HUES48 (cell line): ENCODE data around the gene VEGFA.

Experiments
- H3K27ac ChIP-seq: one replicate; pipeline ENCODE4 v1.7.0; 2013; ENCODE audit warnings: low read depth, low read length, inconsistent platforms
- H3K27me3 ChIP-seq: 2 replicates; pipeline ENCODE4 v1.6.1; 2013; ENCODE audit warnings: mild to moderate bottlenecking, low read length; ENCODE audit not compliant: control insufficient read depth, insufficient read depth
- H3K36me3 ChIP-seq: 2 replicates; pipeline ENCODE4 v1.6.1; 2013; ENCODE audit warnings: low read length; ENCODE audit not compliant: control insufficient read depth, insufficient read depth
- H3K4me1 ChIP-seq: 2 replicates; pipeline ENCODE4 v1.6.1; 2013; ENCODE audit warnings: mild to moderate bottlenecking, low read length; ENCODE audit not compliant: control insufficient read depth, insufficient read depth
- H3K4me3 ChIP-seq: 2 replicates; pipeline ENCODE4 v1.5.1; 2013; ENCODE audit warnings: mild to moderate bottlenecking, low read depth, low read length
- H3K9ac ChIP-seq: 2 replicates; pipeline ENCODE4 v1.6.1; 2013; ENCODE audit warnings: mild to moderate bottlenecking, low read depth, low read length, moderate library complexity
- H3K9me3 ChIP-seq: 2 replicates; pipeline ENCODE4 v1.6.1; 2013; ENCODE audit warnings: low read length; ENCODE audit not compliant: control insufficient read depth, insufficient read depth

Gene VEGFA

GRCh38 chr6:43747784-43748183 is 22.2 kb upstream of the VEGFA start:
- Histone ChIP-seq H3K27ac (no peak overlapping the region), H3K4me1 (0 out of 2 replicates have a peak, but pooled peaks cover 3% of the 10 kb centered on the region), H3K36me3 (no peaks in the 10 kb centered on the region), H3K27me3 (no peaks in the 10 kb centered on the region), H3K9ac (no peak overlapping the region), H3K9me3 (no peaks in the 10 kb centered on the region), H3K4me3 (no peak overlapping the region)

DNA sequence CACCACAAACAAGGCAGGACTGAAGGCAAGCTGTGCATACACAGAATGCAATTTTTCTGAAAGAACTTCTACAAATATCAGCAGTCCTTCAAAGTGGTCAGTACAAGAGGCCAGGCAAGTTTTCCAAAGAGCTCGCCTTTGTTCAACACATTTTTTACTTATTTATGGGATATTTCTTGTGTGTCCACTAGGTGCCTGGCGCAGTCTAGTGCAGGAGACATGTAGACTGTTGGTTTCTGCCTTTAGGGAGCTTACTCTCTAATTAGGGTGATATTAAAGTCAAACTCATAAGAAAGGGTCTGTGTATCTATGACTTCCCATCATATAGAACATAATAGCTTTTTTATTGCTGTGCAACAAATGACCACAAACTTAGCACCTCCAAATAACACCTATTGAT is 21.2 kb upstream of the VEGFA start:
- Histone ChIP-seq H3K4me1 (0 out of 2 replicates have a peak, but pooled peaks cover 3% of the 10 kb centered on the region), H3K27ac (no peak overlapping the region), H3K4me3 (no peak overlapping the region), H3K9me3 (no peaks in the 10 kb centered on the region), H3K27me3 (no peaks in the 10 kb centered on the region), H3K9ac (no peak overlapping the region), H3K36me3 (no peaks in the 10 kb centered on the region)

DNA sequence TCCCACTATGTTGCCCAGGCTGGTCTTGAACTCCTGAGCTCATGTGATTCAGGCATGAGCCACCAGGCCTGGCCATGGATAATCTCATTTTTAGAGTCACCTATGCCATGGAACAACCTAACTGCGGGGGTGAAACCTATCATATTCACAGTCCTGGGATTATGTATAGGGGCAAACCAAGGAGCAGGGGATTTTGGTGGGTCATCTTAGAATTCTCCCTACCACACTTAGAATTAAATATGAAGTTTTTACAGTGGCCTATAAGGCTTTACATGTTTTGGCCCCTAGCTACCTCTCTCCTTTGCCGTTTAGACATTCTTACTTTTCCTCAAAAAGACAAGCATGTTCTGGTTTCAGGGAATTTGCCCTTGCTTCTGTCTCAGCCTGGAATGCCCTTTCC is 20.6 kb upstream of the VEGFA start:
- H3K9me3 ChIP-seq, result no peaks in the 10 kb centered on the region
- H3K9ac ChIP-seq, result no peak overlapping the region
- H3K36me3 ChIP-seq, result no peaks in the 10 kb centered on the region
- H3K4me1 ChIP-seq, result 0 out of 2 replicates have a peak, but pooled peaks cover 3% of the 10 kb centered on the region
- no peaks in the 10 kb centered on the region for H3K27me3 ChIP-seq
- no peak overlapping the region for H3K4me3 ChIP-seq
- H3K27ac ChIP-seq, result no peak overlapping the region

GRCh38 chr6:43750622-43751021 is 19.4 kb upstream of the VEGFA start:
- no peaks in the 10 kb centered on the region for H3K27me3 ChIP-seq
- H3K36me3 ChIP-seq, result no peaks in the 10 kb centered on the region
- no peaks in the 10 kb centered on the region for H3K9me3 ChIP-seq
- H3K4me1 ChIP-seq, result no peaks in the 10 kb centered on the region
- no peak overlapping the region for H3K9ac ChIP-seq
- no peak overlapping the region for H3K4me3 ChIP-seq
- no peak overlapping the region for H3K27ac ChIP-seq

DNA sequence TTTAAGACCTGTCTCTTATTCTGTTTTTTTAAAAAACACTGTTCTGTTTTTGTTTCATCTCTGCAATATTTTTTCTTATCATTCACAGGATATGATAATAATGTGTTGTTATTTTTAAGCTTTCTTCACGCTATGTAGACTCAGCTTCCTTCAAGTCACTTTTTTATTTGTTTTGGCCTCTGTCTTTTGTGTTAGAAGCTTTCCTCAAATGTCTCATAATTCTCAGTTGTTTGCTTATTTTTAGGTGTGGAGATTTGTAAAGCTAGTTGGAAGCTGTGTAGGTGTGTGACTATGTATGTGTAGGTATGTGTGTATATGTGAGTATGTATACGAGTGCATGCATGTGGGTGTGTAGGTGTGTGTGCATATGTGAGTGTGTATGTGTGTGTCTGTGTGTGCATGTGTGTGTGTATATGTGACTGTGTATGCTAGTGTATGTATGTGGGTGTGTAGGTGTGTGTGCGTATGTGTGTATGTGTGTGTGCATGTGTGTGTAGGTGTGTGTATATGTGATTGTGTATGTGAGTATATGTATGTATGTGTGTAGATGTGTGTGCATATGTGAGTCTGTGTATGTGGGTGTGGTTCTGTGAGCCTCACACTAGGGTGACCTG is 16.3 kb upstream of the VEGFA start:
- H3K4me1 ChIP-seq, result peaks cover 5% of the 10 kb centered on the region; the same call in 1 of the 2 replicates
- H3K27ac ChIP-seq, result no peak overlapping the region
- no peaks in the 10 kb centered on the region for H3K27me3 ChIP-seq
- H3K9me3 ChIP-seq, result no peaks in the 10 kb centered on the region
- no peak overlapping the region for H3K9ac ChIP-seq
- H3K4me3 ChIP-seq, result no peak overlapping the region
- H3K36me3 ChIP-seq, result no peaks in the 10 kb centered on the region

DNA sequence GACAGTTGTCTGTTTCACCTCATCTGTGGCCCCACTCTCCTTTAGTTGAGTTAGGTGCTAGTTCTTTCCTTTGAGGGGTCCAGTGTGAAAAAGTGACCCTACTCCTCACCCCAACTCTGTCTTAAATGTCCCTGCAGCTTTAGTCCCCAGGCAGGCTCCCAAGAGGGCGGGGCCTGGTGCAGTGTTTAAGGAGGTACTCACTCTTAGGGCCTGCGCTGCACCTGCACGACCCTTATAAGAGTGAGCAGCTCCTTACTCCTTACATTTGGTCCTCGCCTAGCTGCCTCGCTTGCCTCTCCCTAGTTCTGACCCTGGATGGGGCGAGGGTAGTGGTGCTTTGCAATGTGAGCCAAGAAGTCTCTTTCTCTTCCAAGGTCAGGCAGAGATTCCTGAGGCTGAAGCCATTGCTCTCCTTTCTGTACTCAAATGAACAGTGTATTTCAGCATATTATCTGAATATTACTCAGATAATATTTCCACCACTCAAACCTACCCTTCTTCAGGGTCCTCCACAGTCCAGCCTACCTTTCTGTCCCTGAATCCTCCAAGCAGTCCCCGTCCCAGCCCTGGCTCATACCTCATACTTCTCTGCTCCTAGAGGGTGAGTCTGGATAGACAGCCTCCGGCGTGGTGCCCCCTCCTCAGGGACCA is 11.9 kb upstream of the VEGFA start:
- H3K27me3 ChIP-seq, result no peaks in the 10 kb centered on the region
- H3K4me3 ChIP-seq, result no peak overlapping the region
- H3K36me3 ChIP-seq, result no peaks in the 10 kb centered on the region
- no peaks in the 10 kb centered on the region for H3K9me3 ChIP-seq
- no peak overlapping the region for H3K9ac ChIP-seq
- no peak overlapping the region for H3K27ac ChIP-seq
- H3K4me1 ChIP-seq, result peaks cover 16% of the 10 kb centered on the region; the same call in 1 of the 2 replicates

DNA sequence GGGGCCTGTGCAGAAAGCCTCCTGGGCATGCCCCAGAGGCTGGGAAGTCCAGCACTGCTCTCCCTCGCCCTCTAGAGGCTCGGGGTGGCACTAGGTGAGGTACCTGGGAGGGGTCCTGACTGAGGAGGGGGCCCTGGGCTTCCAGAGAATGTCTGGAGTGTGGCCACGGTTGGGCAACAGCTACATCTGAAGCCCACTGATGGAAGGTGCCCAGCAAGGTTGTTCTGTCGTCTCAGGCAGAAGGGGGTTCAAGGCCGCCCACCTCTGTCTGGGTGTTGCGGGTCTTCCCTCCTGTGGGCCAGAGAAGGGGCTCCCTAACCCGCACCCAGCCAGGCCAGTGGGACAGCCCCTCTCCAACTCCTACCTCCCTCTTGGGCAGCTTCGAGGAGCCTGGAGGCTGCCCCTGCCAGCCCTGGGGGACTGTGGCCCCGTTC is 11.4 kb upstream of the VEGFA start:
- Histone ChIP-seq H3K4me1 (peaks cover 22% of the 10 kb centered on the region; the same call in 1 of the 2 replicates), H3K27me3 (no peaks in the 10 kb centered on the region), H3K36me3 (no peaks in the 10 kb centered on the region), H3K4me3 (no peak overlapping the region), H3K9me3 (no peaks in the 10 kb centered on the region), H3K27ac (no peak overlapping the region), H3K9ac (no peak overlapping the region)

DNA sequence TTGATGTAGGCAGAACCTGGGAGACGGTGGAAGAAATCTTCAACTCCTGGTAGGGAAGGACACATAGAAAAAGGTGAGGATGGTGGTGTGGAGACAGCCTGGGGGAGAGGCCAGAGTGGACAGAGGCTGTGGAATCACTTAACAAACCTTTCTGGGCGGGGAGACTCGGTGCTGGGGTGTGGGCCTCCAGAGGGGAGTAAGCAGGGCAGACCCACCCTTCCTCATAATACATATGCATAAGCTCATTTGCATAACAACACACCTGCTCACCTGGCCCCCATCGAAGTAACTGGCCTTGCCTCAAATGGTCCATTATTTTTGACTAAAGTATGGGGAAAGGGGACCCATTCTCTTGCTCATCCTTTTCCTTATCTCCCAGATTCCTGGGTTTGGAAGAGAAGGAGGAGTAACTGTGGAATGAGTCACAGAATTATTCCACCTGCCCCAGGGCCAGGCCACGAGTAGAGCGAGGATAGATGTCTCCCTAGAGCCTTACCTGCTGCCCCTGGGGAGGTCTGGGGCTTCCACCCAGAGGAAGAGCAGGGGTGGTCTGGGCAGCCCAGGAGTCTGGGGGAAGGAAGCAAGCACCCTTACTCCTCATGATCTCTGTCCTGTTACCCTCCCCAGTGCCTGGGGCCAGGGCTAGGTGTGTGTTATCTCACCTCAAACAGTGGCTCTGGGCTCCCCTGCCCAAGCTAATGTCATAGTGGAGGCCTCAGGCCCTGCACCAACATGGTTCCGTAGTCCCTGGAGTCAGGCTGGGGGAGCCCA is 10.7 kb upstream of the VEGFA start:
- no peaks in the 10 kb centered on the region for H3K27me3 ChIP-seq
- no peak overlapping the region for H3K4me3 ChIP-seq
- H3K9ac ChIP-seq, result no peak overlapping the region
- H3K9me3 ChIP-seq, result no peaks in the 10 kb centered on the region
- no peak overlapping the region for H3K27ac ChIP-seq
- H3K36me3 ChIP-seq, result no peaks in the 10 kb centered on the region
- H3K4me1 ChIP-seq, result peaks cover 22% of the 10 kb centered on the region; the same call in 1 of the 2 replicates

- Histone ChIP-seq H3K36me3 (no peaks in the 10 kb centered on the region), H3K4me1 (peaks cover 22% of the 10 kb centered on the region; the same call in 1 of the 2 replicates), H3K27ac (no peak overlapping the region), H3K4me3 (no peak overlapping the region), H3K9me3 (no peaks in the 10 kb centered on the region), H3K9ac (no peak overlapping the region), H3K27me3 (no peaks in the 10 kb centered on the region)
Observed at GRCh38 chr6:43759907-43760206, 10.2 kb upstream of the VEGFA start.

DNA sequence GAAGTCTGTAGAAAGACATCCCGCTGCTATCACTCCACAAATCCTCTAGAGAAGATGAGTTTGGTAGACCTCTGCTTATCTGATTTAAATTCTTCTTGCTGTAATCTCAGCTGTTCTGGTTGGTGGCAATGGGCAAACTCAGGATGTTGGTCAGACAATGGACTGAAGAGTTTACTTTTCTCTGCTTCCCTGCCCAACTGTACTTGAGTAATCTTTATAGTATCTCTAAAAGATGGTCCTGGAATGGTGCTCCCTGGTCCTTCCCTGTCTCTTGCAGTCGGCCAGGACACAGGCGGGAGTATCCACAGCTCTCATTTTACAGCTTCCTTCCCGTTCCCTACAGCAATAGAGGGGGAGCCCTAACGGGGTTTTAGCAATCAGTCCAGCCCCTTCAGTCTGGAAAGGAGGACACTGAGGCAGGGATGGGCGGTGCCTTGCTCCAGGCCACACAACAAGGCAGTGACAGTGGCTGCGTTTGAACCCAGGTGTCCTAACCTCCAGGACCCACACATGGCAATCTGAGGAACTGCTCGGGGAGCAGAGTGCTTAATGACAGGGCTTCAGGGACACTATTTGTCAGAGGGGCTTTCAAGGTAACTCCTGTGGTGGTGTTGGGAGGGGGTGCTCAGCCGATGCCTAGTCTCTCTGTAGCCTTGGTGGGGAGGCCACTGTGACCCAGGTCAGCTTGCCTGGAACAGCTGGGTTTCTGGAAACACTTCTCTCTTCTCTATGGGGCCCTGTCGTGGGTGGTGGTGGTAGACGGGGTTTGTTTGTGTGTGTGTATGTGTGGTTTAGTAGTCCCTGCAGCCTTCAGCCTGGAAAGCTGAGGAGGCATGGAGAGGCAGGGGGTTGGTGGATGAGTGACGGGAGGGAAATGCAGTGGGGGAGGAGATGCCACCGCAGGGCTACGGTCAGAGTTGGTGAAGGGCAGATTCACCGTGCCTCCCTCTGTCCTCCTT is 9.5 kb upstream of the VEGFA start:
- no peaks in the 10 kb centered on the region for H3K9me3 ChIP-seq
- no peak overlapping the region for H3K4me3 ChIP-seq
- no peak overlapping the region for H3K9ac ChIP-seq
- H3K27ac ChIP-seq, result no peak overlapping the region
- no peaks in the 10 kb centered on the region for H3K27me3 ChIP-seq
- H3K4me1 ChIP-seq, result peaks cover 22% of the 10 kb centered on the region; the same call in 1 of the 2 replicates
- H3K36me3 ChIP-seq, result no peaks in the 10 kb centered on the region
